Ramos (cell line): ENCODE measurements around the gene TSFM.

Experiments used
- in situ Hi-C: fragments of 300-500 bp; cut with MboI; formaldehyde crosslinking; loops from one replicate; pipeline ENCODE4 v1.14.3; 2022; ENCODE audit warnings: low sequenced_read_pairs; ENCODE audit not compliant: unreplicated experiment

TSFM gene

GRCh38 chr12:57744777-57745484, 37.7 kb upstream of the TSFM start, which contains the start of gene TSPAN31:
Gene TSPAN31 (plus strand): TSS chr12:57745039. CDS start chr12:57745155, 116 bp downstream.
- in situ Hi-C loops, result no loop called here

- in situ Hi-C loops, result no loop called here
These were observed 37.1 kb upstream of the TSFM start for GRCh38 chr12:57745485-57745881.

- in situ Hi-C loops, result no loop called here
These were observed 36.6 kb upstream of the TSFM start for GRCh38 chr12:57746025-57746424.

- in situ Hi-C loops, result no loop called here
These were observed 33.5 kb upstream of the TSFM start for GRCh38 chr12:57749061-57749460.

GRCh38 chr12:57750561-57751431, 31.8 kb upstream of the TSFM start:
- in situ Hi-C loops, result loop anchor here (25.0 kb wide), 1 partner anchor 513 kb away; the partner anchor contains the start of gene SHMT2

GRCh38 chr12:57751432-57751787, 31.2 kb upstream of the TSFM start:
- in situ Hi-C loops, result loop anchor here (25.0 kb wide), 1 partner anchor 514 kb away; the partner anchor contains the start of gene SHMT2

GRCh38 chr12:57751788-57752667, 30.6 kb upstream of the TSFM start, which contains the start of gene CDK4:
Gene CDK4 (minus strand): TSS chr12:57752310. CDS start chr12:57751717, 593 bp downstream.
- in situ Hi-C loops, result loop anchor here (25.0 kb wide), 1 partner anchor 515 kb away; the partner anchor contains the start of gene SHMT2

- in situ Hi-C loops, result loop anchor here (25.0 kb wide), 1 partner anchor 515 kb away; the partner anchor contains the start of gene SHMT2
These were observed 30.0 kb upstream of the TSFM start for GRCh38 chr12:57752668-57753000.

- in situ Hi-C loops, result loop anchor here (25.0 kb wide), 1 partner anchor 517 kb away; the partner anchor contains the start of gene SHMT2
These were observed 28.7 kb upstream of the TSFM start for GRCh38 chr12:57753756-57754337.

GRCh38 chr12:57754411-57755193, 28.0 kb upstream of the TSFM start, which contains the start of gene MARCHF9:
Gene MARCHF9 (plus strand): TSS chr12:57755103. CDS start chr12:57755529, 426 bp downstream.
- in situ Hi-C loops, result loop anchor here (25.0 kb wide), 1 partner anchor 517 kb away; the partner anchor contains the start of gene SHMT2

- in situ Hi-C loops, result loop anchor here (25.0 kb wide), 1 partner anchor 518 kb away; the partner anchor contains the start of gene SHMT2
These were observed 27.5 kb upstream of the TSFM start for GRCh38 chr12:57755194-57755453.

- in situ Hi-C loops, result loop anchor here (25.0 kb wide), 1 partner anchor 518 kb away; the partner anchor contains the start of gene SHMT2
These were observed 26.9 kb upstream of the TSFM start for GRCh38 chr12:57755454-57756372.

- in situ Hi-C loops, result loop anchor here (25.0 kb wide), 1 partner anchor 519 kb away; the partner anchor contains the start of gene SHMT2
These were observed 25.9 kb upstream of the TSFM start for GRCh38 chr12:57756406-57757341.

GRCh38 chr12:57757771-57758170, 24.8 kb upstream of the TSFM start:
- in situ Hi-C loops, result loop anchor here (25.0 kb wide), 1 partner anchor 520 kb away; the partner anchor contains the start of gene SHMT2

- in situ Hi-C loops, result loop anchor here (25.0 kb wide), 1 partner anchor 521 kb away; the partner anchor contains the start of gene SHMT2
These were observed 23.8 kb upstream of the TSFM start for GRCh38 chr12:57758552-57759359.
